SKM-1 (cell line): ENCODE data around the gene CASS4.
A peak's percentile ranks its signal among the peaks of the same experiment; 100 is the strongest.
"Not testable (repeated sequence)": the region's sequence is repeated elsewhere in the genome, so short reads cannot be mapped to it uniquely, and the experiment has no call there.

Experiments used
- DNase-seq: peaks from one replicate; lab custom pipeline; 2025; ENCODE audit not compliant: unreplicated experiment; lab: John Stamatoyannopoulos, UW

Gene CASS4

DNA sequence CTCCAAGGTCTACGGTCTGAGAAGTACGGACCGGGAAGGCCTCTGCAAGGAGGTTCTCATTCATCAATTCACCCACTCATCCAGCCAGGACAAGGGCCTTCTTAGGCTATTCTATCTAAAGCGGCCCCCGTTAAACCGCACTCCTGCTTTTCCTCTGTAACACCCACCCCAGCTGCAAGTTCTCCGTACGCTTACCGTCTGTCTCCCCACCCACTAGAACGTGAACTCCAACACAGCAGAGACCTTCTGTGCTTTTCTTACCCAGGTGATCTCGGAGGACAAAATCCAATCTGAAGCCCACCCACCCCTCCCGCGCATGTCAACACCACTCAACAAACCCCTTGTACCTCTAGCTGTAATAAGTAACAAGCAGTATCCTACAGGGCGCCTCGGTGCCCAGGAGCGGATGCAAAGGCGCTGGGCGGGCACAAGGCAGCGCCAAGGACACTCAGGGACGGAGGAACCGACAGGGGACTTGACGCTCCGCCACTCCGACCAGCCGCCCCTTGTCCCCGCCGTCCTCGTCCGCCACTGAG lies 20.4 kb upstream of the CASS4 start:
- DNase-seq = no peak

DNA sequence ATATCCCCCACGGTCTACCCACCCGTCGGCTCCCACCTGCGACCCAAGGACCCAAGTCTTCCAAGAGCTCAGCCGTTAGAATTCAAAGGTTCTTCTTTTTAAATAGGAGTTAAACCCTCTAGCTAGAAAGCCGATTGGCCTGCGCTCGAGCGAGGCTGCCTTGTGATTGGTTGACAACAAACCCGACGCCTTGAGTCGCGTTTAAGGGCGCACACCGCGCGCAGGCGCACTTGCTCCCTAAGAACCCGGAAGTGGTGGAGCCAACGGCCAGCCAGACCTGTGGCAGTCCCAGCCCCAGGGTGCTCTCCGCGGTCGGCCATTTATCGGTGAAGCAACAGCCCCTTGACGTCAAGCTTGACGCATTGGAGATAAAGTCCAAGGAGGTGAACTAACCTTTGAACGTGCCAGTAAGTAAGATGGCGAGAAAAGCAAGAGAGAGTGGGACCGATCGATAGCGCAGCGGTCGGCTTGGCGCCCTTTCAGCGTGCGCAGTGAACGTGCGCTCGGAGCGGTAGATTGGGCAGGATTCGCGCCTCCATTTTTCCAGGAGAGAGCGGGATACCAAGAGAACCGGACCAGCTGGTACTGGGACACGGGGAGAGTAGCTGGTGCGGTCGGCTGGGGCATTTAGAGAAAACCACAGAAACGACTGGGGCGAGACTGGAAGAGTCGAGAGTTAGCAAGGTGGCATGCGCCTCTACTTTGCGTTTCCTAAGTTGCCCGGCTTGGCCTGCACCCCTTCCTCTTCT lies 19.8 kb upstream of the CASS4 start, which contains the start of the genes AURKA and CSTF1:
AURKA (minus strand) TSS at position 84 of the 749 bp plus-strand sequence. CDS start 4,018 bp downstream, outside the sequence.
CSTF1 (plus strand) TSS at position 514 of the 749 bp plus-strand sequence. CDS start 2,908 bp downstream, outside the sequence.
- peak; percentile 96 for DNase-seq

DNA sequence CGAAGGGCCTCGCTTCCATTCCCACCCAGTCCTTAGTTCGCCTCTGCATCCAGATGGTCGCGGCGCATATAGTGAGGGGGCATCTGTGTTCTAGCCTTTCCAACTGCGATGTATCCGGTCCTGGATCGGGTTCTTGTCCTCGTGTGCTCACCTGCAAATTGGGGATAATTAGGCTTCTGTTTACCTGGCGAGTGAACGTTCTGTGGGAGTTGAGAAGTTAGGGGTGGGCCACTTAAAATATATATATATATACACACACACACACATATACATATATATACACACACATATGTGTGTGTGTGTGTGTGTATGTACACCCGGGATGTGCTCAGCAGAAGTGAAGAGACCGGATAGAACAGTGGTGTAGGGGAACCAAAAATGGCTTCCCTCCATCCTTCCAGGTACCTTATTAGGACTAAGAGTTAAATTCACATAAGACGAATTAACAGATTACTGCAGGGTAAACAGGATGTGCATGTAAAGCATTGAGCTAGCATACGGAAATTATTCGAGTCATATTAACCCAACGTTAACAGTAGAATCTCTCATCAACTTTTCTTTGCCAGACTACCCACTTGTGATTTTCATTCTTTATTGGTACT lies 19.1 kb upstream of the CASS4 start:
- DNase-seq = no peak

DNA sequence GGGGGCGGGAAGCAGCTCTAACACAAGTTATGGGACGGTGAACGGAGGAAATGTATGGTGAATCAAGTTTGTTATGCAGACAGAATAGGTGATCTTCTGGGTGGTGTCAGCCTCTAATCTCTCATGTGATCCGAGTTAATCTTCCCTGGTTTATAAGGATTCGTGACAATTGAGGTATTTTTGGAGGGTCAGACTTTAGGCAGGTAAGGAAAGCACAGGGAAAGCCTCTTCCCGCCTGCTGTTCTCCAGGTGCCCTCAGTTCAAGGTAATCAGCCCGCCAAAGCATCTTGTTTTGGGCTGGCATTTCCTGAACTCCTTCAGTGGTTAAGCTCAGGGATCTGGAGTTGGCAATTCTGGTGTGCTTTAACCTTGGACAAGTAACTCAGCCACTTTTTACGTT lies 18.4 kb upstream of the CASS4 start:
- DNase-seq = no peak

- no peak for DNase-seq
Observed at GRCh38 chr20:56395166-56395565, 16.9 kb upstream of the CASS4 start.

DNA sequence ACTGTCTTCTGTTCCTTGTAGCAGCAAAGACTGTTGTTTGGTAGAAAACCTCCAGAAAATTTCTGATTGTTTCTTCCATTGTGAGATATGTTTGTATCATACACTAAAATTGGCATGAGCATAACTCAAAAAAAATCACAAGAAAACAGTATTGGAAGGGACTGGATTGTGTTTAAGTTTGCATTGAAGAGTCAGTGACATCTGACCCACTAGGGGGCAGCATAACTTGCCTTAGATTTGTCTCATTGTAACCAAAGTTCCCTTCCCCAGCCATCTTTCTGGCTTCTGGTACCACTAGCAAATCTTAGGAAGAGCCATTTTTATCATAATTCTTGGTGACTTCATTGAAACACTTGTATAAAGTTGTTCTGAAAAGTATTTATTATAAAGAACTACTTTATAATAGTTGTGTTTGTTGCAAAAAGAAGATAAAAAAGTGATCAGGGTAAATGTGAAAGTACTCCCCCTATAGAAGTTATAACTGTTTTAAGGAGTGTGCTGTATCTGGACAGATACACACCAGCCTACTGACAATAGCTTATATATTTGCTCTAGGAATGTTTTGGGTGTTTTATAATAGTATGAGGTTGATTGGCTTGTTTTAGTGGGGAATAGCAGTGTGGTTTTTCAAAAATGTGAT lies 11.9 kb upstream of the CASS4 start:
- peak; percentile 61 for DNase-seq

DNA sequence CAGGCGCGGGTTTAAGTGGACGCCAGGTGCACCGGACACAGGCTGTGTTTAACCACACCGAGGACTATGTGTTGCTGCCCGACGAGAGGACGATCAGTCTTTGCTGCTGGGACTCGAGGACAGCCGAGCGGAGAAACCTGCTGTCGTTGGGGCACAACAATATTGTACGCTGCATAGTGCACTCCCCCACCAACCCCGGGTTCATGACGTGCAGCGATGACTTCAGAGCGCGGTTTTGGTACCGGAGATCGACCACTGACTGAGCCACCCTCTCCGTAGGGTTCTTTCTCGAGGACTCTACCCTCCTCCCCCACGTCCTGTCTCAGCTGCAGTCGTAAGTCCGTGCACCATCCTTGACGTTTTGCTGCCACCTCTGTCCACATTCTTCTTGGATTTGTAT lies 8.6 kb upstream of the CASS4 start:
- no peak for DNase-seq

DNA sequence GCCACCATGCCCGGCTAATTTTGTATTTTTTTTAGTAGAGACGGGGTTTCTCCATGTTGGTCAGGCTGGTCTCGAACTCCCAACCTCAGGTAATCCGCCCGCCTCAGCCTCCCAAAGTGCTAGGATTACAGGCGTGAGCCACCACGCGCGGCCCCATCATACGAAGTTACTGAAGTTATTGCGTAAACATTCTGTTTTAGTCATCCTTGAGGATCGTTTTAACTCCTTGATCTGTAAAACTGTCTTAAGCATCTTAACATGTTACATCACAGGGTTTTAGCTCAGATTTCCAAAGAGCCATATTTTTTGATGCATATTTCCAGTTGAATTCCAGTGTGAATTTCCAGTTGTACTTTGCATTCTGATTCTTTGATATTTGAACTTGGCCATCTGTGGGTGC lies 6.7 kb upstream of the CASS4 start:
- not testable (repeated sequence) for DNase-seq

GRCh38 chr20:56406910-56407309 lies 5.2 kb upstream of the CASS4 start:
- DNase-seq = no peak

GRCh38 chr20:56409521-56409920 lies 2.5 kb upstream of the CASS4 start:
- peak; percentile 63 for DNase-seq

- DNase-seq = no peak
Observed at GRCh38 chr20:56409956-56410355, 2.1 kb upstream of the CASS4 start.

DNA sequence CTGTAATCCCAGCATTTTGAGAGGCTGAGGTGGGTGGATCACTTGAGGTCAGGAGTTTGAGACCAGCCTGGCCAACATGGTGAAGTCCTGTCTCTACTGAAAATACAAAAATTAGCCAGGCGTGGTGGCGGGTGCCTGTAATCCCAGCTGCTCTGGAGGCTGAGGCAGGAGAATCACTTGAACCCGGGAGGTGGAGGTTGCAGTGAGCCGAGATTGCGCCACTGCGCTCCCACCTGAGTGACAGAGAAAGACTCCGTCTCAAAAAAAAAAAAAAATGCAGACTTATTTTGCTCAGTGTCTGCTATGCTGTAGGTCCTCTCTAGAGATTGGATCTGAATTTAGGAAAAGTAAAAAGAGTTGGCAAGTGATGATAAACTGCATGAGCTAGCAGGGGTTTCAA lies 773 bp upstream of the CASS4 start:
- DNase-seq = not testable (repeated sequence)

DNA sequence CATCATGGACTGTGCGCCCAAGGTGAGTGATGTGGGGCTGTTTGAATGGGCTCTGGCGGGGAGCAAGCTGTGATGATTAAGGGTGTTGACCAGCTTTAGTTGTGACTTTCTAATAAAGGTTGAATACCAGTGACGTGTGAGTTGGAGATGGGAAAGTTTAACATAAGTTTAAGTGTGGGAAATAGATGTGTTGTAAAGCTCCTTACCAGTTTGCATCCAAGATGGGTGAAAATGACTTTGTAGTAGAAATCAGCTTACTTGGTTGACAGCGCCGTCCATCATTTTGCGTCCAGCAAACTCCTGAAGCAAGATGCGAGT lies 372 bp downstream of the CASS4 start:
- no peak for DNase-seq

- DNase-seq = no peak
Observed at GRCh38 chr20:56412949-56413348, 889 bp downstream of the CASS4 start.

DNA sequence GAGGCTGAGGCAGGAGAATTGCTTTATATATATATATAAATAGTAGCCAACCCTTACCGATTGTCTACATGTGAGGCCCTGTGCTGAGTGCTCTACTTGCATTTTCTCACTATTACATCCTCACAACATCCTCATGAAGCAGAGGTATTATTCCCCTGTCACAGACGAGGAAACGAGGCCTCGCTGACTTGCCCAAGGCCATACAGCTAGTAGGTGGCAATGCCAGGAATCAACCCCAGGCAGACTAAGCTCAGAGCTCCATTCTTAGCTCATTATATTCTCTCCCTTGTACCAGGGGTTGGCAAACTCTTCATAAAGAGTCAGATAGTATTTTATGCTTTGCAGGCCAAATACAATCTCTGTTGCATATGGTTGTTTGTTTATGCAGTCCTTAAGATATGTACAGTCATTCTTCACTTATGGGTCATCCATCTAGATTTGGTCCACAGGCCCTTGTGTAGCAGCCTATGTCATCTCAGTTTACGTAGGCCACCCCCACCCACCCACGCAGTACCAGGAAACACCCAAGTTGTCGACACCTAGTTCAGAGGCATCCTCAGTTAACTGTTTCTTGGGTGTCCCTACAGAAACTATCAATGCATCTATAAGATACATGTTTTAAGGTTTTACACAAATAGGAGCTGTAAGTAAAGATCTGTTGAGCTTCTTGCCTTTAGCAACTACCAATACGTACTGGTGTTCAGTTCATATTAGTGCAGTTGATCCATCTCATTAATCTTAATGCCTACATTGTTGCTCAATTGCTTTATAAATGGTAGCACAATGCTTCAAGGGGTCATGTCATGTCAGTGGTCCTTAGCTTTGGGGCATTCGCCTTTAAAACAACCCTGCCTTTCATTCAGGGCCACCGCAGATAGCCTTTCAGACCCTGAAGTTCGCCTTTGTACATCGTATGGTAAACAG lies 3.0 kb downstream of the CASS4 start:
- no peak for DNase-seq

- DNase-seq = no peak
Observed at GRCh38 chr20:56417402-56417801, 5.3 kb downstream of the CASS4 start.

DNA sequence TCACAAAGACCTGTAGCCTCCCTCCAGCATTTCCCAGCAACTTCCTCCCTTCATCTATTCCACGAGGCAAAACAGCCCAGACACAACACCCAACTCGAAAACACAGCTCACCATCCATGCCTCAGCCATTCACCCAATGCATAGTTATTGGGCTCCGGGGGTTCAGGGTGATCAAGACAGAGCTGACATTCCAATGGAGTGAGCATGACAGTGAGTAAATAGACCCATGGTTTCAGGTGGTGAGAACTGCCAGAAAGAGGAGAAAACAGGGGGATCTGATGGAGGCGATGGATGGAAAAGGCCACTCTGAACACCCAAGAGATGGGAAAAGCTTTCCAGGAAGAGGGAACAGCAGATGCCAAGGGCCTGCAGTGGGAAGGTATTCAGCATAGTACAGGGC lies 5.9 kb downstream of the CASS4 start:
- DNase-seq = no peak

DNA sequence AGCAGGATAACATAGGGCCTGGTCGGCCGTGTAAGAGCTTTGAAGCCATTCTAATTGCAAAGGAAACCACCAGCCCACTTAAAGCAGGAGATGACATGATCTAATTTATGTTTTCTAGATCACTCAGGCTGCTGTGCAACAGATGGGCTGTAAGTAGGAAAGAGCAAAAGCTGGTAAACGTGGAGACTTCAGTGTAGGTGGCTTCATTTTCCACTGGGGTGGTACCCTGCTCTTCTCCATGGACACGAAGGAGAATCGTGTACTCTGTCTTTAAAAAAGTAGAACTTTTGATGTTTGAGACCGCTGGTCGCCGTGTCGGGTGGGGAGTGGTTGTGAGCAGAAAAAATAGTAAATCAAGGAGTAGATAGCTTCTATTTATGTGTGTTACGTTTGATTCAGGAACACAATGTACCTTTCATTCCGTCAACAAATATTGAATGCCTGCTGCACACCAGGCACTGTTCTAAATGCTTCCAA lies 6.4 kb downstream of the CASS4 start:
- DNase-seq = no peak

- DNase-seq = no peak
Observed at GRCh38 chr20:56420028-56420427, 8.0 kb downstream of the CASS4 start.

- DNase-seq = no peak
Observed at GRCh38 chr20:56420940-56421688, 9.1 kb downstream of the CASS4 start.
